ENCODE results near the gene BCAS3.

DNA sequence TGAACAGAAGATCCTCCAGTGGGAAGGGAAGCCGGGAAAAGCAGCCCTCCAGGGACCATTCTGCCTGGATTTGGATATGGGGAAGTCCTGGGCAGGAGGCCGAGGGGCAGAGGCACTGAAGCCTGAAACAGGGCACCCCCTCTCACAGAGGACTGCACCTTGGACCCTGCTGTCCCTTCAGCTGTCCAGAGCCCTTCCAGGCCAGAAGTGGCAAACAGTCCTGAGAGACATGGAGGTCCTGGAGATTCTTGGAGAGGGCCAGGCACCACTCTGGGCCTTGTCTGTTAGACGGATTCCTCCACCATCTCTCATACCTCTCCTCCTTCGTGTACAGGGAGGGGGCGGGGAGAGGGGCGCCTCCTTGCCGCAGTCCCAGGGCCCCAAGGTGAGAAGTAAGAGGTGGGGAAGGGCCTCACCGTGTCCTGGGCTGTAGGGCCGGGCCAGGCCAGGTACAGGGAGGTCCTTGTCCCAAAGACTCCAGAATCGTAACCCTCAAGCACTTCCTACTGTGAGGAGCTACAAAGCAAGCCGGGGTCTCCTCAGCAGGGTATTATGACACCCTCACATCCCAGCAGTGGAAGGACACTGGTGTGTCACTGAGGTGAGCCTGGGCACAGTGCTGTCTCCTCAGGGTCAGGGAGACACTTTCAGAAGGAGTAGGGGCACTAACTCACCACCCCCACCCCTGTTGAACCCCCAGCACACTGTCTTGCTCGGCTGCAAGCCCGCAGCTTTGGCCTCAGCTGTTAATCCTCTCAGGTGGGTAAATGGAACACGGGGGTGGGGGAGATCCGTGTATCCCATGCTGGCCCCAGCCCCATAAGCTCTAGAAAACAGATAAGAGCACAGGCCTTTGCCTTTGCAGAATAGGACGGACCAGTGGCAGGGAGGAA lies 705.4 kb downstream of the BCAS3 start:
- TF ChIP-seq POLR2AphosphoS5 (IDR thresholded peaks at IDR 0.05) (no peak), RAD21 (conservative IDR thresholded peaks at IDR 0.05) (no peak), CTCF (IDR thresholded peaks at IDR 0.05; ENCODE audit: poor library complexity, severe bottlenecking) (no peak), EZH2 (IDR thresholded peaks at IDR 0.05; ENCODE audit: borderline replicate concordance, insufficient read depth, low read length, poor library complexity, severe bottlenecking) (no peak), SMC3 (conservative IDR thresholded peaks at IDR 0.05; ENCODE audit: poor library complexity) (no peak), EP300 (conservative IDR thresholded peaks at IDR 0.05; ENCODE audit: poor library complexity, severe bottlenecking) (no peak), TAF1 (IDR thresholded peaks at IDR 0.05; ENCODE audit: low read depth) (no peak)
- TF ChIP-seq, protein P1, sequence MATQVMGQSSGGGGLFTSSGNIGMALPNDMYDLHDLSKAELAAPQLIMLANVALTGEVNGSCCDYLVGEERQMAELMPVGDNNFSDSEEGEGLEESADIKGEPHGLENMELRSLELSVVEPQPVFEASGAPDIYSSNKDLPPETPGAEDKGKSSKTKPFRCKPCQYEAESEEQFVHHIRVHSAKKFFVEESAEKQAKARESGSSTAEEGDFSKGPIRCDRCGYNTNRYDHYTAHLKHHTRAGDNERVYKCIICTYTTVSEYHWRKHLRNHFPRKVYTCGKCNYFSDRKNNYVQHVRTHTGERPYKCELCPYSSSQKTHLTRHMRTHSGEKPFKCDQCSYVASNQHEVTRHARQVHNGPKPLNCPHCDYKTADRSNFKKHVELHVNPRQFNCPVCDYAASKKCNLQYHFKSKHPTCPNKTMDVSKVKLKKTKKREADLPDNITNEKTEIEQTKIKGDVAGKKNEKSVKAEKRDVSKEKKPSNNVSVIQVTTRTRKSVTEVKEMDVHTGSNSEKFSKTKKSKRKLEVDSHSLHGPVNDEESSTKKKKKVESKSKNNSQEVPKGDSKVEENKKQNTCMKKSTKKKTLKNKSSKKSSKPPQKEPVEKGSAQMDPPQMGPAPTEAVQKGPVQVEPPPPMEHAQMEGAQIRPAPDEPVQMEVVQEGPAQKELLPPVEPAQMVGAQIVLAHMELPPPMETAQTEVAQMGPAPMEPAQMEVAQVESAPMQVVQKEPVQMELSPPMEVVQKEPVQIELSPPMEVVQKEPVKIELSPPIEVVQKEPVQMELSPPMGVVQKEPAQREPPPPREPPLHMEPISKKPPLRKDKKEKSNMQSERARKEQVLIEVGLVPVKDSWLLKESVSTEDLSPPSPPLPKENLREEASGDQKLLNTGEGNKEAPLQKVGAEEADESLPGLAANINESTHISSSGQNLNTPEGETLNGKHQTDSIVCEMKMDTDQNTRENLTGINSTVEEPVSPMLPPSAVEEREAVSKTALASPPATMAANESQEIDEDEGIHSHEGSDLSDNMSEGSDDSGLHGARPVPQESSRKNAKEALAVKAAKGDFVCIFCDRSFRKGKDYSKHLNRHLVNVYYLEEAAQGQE (IDR thresholded peaks at IDR 0.05; ENCODE audit: borderline replicate concordance), result no peak
